Adrenal gland (tissue), 12 donors: ENCODE results near the gene GSTM4. TPM values are rescaled to one million over a fixed set of nuclear protein-coding genes. Genes with fewer than 3 reads are reported as not detected.
"Not testable (repeated sequence)": the region's sequence is repeated elsewhere in the genome, so short reads cannot be mapped to it uniquely, and the experiment has no call there.

ENCODE experiments used
- DNase-seq, 7 donors: peaks; one replicate each; pipeline ENCODE4 v3.0.0-alpha.2; 2019 to 2020
- H3K27ac ChIP-seq, 5 donors: fragments of 200-600 bp; sonication (generic) in 4 of 5; 1 replicate in 3 of 5; 2 replicates in 2 of 5; pipeline versions ENCODE4 v1.5.1 to v1.8.0; 2016 to 2020; ENCODE audit warnings: mild to moderate bottlenecking in 1 of 5
- H3K27me3 ChIP-seq: fragments of 200-600 bp; 2 replicates; pipeline ENCODE4 v1.8.0; 2021
- H3K36me3 ChIP-seq, 2 donors: fragments of 200-600 bp; replicated peaks in 1 of 2; 1 replicate in 1 of 2; 2 replicates in 1 of 2; pipeline versions ENCODE4 v1.5.1 to v1.8.0; 2018 to 2022
- H3K4me1 ChIP-seq, 2 donors: fragments of 200-600 bp; replicated peaks in 1 of 2; 1 replicate in 1 of 2; 2 replicates in 1 of 2; pipeline versions ENCODE4 v1.5.1 to v1.8.0; 2018 to 2021
- H3K4me3 ChIP-seq, 4 donors: fragments of 200-600 bp; sonication (generic) in 3 of 4; one replicate each; pipeline ENCODE4 v1.5.1; 2016 to 2018
- H3K9me3 ChIP-seq, 3 donors: fragments of 200-600 bp; sonication (generic) in 1 of 3; replicated peaks in 1 of 3; 1 replicate in 2 of 3; 2 replicates in 1 of 3; pipeline versions ENCODE4 v1.5.1 to v1.8.0; 2016 to 2021
- CTCF ChIP-seq, 6 experiments: fragments of 450-650 bp in 4 of 6; fragments of 200-600 bp in 2 of 6; sonication (generic) in 1 of 6; IDR thresholded peaks; 1 replicate in 5 of 6; 2 replicates in 1 of 6; pipeline versions ENCODE4 v1.5.1 to v1.8.0; 2016 to 2021; ENCODE audit warnings: antibody characterized with exemption in 6 of 6, mild to moderate bottlenecking in 2 of 6, moderate library complexity in 1 of 6
- POLR2A ChIP-seq, 2 donors: fragments of 450-650 bp; IDR thresholded peaks; one replicate each; pipeline ENCODE4 v1.6.1; 2017; ENCODE audit warnings: antibody characterized with exemption in 2 of 2, mild to moderate bottlenecking in 2 of 2, moderate library complexity in 1 of 2
- WGBS, 4 donors: extraction: QIAGEN DNeasy Blood & Tissue Kit in 2 of 4; methylation state at CpG; one replicate each; pipeline versions ENCODE4 v1.1.5 to v1.1.7; 2013 to 2017; 5-methylcytosine and 5-hydroxymethylcytosine counted together
- intact Hi-C, 2 donors: fragments of 100-400 bp; cut with DNase I; formaldehyde crosslinking; loops; one replicate each; pipeline versions ENCODE4 v1.14.1 to v1.15.0; 2022 to 2023
- polyA plus RNA-seq, 3 donors: library from polyadenylated mRNA; stranded (reverse); fragments of 200-250 nt in 2 of 3; fragments of 350-450 nt in 1 of 3; fragmentation: Illumina TruSeq in 1 of 3; extraction: RNeasy Lipid Tissue Mini Kit (QIAGEN cat#74804) in 1 of 3; gene quantifications; one replicate each; pipeline ENCODE4 v1.2.3, GENCODE V29; 2013 to 2014
- total RNA-seq, 9 donors: library from RNA; depleted of rRNA in 4 of 9; stranded (reverse); fragments of >200 nt in 4 of 9; fragments of 120-200 nt in 1 of 9; fragmentation: NEBNext Ultra II Directional in 1 of 9; extraction: Animal tissue kit (Norgen Biotek cat#: 25700) in 1 of 9; gene quantifications; one replicate each; pipeline versions ENCODE4 v1.1.0 to v1.2.4, GENCODE V29; 2013 to 2023
- donor health status: healthy with polysubstance abuse.
- donor health status: Bipolar disorder and iron deficiency.
- donor health status: DM: yes; HTN: yes; CAD: no.
- donor health status: DM: no; HTN: no; CAD: no.
- donor health status: DM: no; HTN: no; CAD: no.
- donor health status: DM: yes; HTN: yes; CAD: no.

Gene GSTM4
- total and polyA plus RNA-seq, 12 donors: 17.3 to 71.0 (median 32.5) TPM

GRCh38 chr1:109671067-109671466 lies 15.2 kb downstream of the GSTM4 start:
- no peaks in the 10 kb centered on the region for H3K27me3 ChIP-seq
- intact Hi-C loops: no loop called here
- no peak overlapping the region for H3K4me3 ChIP-seq
- no peaks in the 10 kb centered on the region for H3K9me3 ChIP-seq
- peaks cover 0 to 8% of the 10 kb centered on the region in 2 donors for H3K4me1 ChIP-seq
- TF ChIP-seq CTCF (IDR thresholded peaks at IDR 0.05) (no peak), POLR2A (IDR thresholded peaks at IDR 0.05) (no peak)
- peaks cover 0 to 7% of the 10 kb centered on the region in 2 donors for H3K36me3 ChIP-seq
- WGBS, 4 donors: 88 to 96% (median 88%) methylated on average over 2 to 5 of the region's 5 CpGs
- no peak overlapping the region for H3K27ac ChIP-seq
- DNase-seq: no peak

- H3K27me3 ChIP-seq, H3K4me3 ChIP-seq, H3K4me1 ChIP-seq, H3K27ac ChIP-seq, H3K36me3 ChIP-seq, intact Hi-C loops, DNase-seq, H3K9me3 ChIP-seq: not testable (repeated sequence)
- WGBS, 4 donors: 79 to 100% (median 90%) methylated on average over 2 of the region's 2 CpGs
These were observed 18.0 kb downstream of the GSTM4 start for GRCh38 chr1:109673861-109674260.

- H3K27ac ChIP-seq, intact Hi-C loops, DNase-seq, H3K4me3 ChIP-seq, H3K4me1 ChIP-seq, H3K9me3 ChIP-seq, H3K27me3 ChIP-seq, H3K36me3 ChIP-seq: not testable (repeated sequence)
- 81 to 93% (median 91%) methylated on average over 3 of the region's 3 CpGs for WGBS, 4 donors
These were observed 20.9 kb downstream of the GSTM4 start for GRCh38 chr1:109676683-109677381.

- Histone ChIP-seq H3K36me3 (peaks cover 0 to 7% of the 10 kb centered on the region in 2 donors), H3K27me3 (no peaks in the 10 kb centered on the region), H3K9me3 (no peaks in the 10 kb centered on the region), H3K4me3 (no peak overlapping the region), H3K27ac (no peak overlapping the region), H3K4me1 (no peaks in the 10 kb centered on the region)
- no peak for TF ChIP-seq CTCF (IDR thresholded peaks at IDR 0.05)
- TF ChIP-seq POLR2A (IDR thresholded peaks at IDR 0.05): no peak
- no peak for DNase-seq
- intact Hi-C loops: no loop called here
- 73 to 83% (median 81%) methylated on average over 3 of the region's 3 CpGs for WGBS, 4 donors
These were observed 21.6 kb downstream of the GSTM4 start for GRCh38 chr1:109677459-109677858.

- H3K27me3 ChIP-seq, DNase-seq, H3K27ac ChIP-seq, H3K4me1 ChIP-seq, H3K4me3 ChIP-seq, intact Hi-C loops, H3K9me3 ChIP-seq, H3K36me3 ChIP-seq: not testable (repeated sequence)
- WGBS, 4 donors: 75 to 89% (median 81%) methylated on average over 2 of the region's 2 CpGs
These were observed 22.7 kb downstream of the GSTM4 start for GRCh38 chr1:109678637-109679036.

GRCh38 chr1:109684777-109685176 lies 28.9 kb downstream of the GSTM4 start:
- H3K36me3 ChIP-seq, DNase-seq, H3K27me3 ChIP-seq, H3K27ac ChIP-seq, intact Hi-C loops, H3K9me3 ChIP-seq, H3K4me3 ChIP-seq: not testable (repeated sequence)
- WGBS, 4 donors: 88 to 90% (median 89%) methylated on average over 6 of the region's 6 CpGs; no CpG with 5 or more reads in 1 of the 4 donors
- peaks cover 0 to 17% of the 10 kb centered on the region in 2 donors for H3K4me1 ChIP-seq

- H3K4me3 ChIP-seq, H3K27ac ChIP-seq, intact Hi-C loops, DNase-seq, H3K27me3 ChIP-seq, H3K9me3 ChIP-seq, H3K36me3 ChIP-seq: not testable (repeated sequence)
- WGBS, 4 donors: 100% methylated on average over 1 of the region's 1 CpG; no CpG with 5 or more reads in 3 of the 4 donors
- peaks cover 0 to 23% of the 10 kb centered on the region in 2 donors for H3K4me1 ChIP-seq
These were observed 29.5 kb downstream of the GSTM4 start for GRCh38 chr1:109685399-109685798.

- H3K9me3 ChIP-seq, H3K36me3 ChIP-seq, intact Hi-C loops, H3K27ac ChIP-seq, H3K27me3 ChIP-seq, DNase-seq, H3K4me3 ChIP-seq: not testable (repeated sequence)
- H3K4me1 ChIP-seq: peaks cover 0 to 28% of the 10 kb centered on the region in 2 donors
- WGBS, 4 donors: 90% methylated on average over 4 of the region's 4 CpGs; no CpG with 5 or more reads in 2 of the 4 donors
These were observed 30.0 kb downstream of the GSTM4 start for GRCh38 chr1:109685890-109686289.

GRCh38 chr1:109687109-109687508 lies 31.2 kb downstream of the GSTM4 start:
- peak overlapping the region in 2 of 5 donors; percentile 86 to 90 for H3K27ac ChIP-seq
- H3K36me3 ChIP-seq, intact Hi-C loops, H3K9me3 ChIP-seq, H3K27me3 ChIP-seq: not testable (repeated sequence)
- H3K4me3 ChIP-seq: peak overlapping the region in 1 of 4 donors; percentile 61
- 25 to 34% methylated on average over 10 to 11 of the region's 11 CpGs; no CpG with 5 or more reads in 2 of the 4 donors for WGBS, 4 donors
- peak in 1 of 7 donors; percentile 25 for DNase-seq
- H3K4me1 ChIP-seq: peaks cover 0 to 40% of the 10 kb centered on the region in 2 donors
